Ovary (tissue), 9 donors: ENCODE measurements around the gene TPM1. TPM values are rescaled to one million over a fixed set of nuclear protein-coding genes. Genes with fewer than 3 reads are reported as not detected.

Source experiments
- DNase-seq, 5 donors: peaks; one replicate each; pipeline ENCODE4 v3.0.0-alpha.2; 2019 to 2020
- H3K27ac ChIP-seq, 2 donors: fragments of 200-600 bp; one replicate each; pipeline versions ENCODE4 v1.5.1 to v1.8.0; 2019 to 2022
- H3K27me3 ChIP-seq: fragments of 200-600 bp; one replicate; pipeline ENCODE4 v1.8.0; 2022
- H3K36me3 ChIP-seq: fragments of 200-600 bp; sonication (generic); one replicate; pipeline ENCODE4 v1.5.1; 2019
- H3K4me1 ChIP-seq: one replicate; pipeline ENCODE4 v1.8.1; 2013; ENCODE audit warnings: mild to moderate bottlenecking, moderate library complexity; ENCODE audit not compliant: insufficient read depth
- H3K4me3 ChIP-seq: fragments of 200-600 bp; sonication (generic); one replicate; pipeline ENCODE4 v1.5.1; 2017
- H3K9me3 ChIP-seq, 2 donors: fragments of 200-600 bp in 1 of 2; sonication (generic) in 1 of 2; one replicate each; pipeline versions ENCODE4 v1.5.1 to v1.8.1; 2013 to 2019; ENCODE audit warnings: mild to moderate bottlenecking in 1 of 2, moderate library complexity in 1 of 2
- EP300 ChIP-seq: sonication (generic); formaldehyde crosslinking; IDR thresholded peaks from one replicate; pipeline ENCODE4 v1.6.1; 2017; ENCODE audit warnings: antibody characterized with exemption
- POLR2A ChIP-seq: fragments of 450-650 bp; IDR thresholded peaks from one replicate; pipeline ENCODE4 v1.6.1; 2017; ENCODE audit warnings: antibody characterized with exemption, mild to moderate bottlenecking, moderate library complexity
- WGBS, 3 donors: extraction: QIAGEN DNeasy Blood & Tissue Kit in 1 of 3; methylation state at CpG; one replicate each; pipeline versions ENCODE4 v1.1.5 to v1.1.7; 2013 to 2017; 5-methylcytosine and 5-hydroxymethylcytosine counted together
- intact Hi-C, 4 donors: fragments of 100-400 bp; cut with DNase I; formaldehyde crosslinking; loops; one replicate each; pipeline versions ENCODE4 v1.11.0 to v1.15.1; 2022 to 2023
- polyA plus RNA-seq, 2 donors: library from polyadenylated mRNA; stranded (reverse); fragments of 200-250 nt in 1 of 2; fragments of 350-450 nt in 1 of 2; fragmentation: Illumina TruSeq in 1 of 2; extraction: RNeasy Lipid Tissue Mini Kit (QIAGEN cat#74804) in 1 of 2; gene quantifications; one replicate each; pipeline ENCODE4 v1.2.3, GENCODE V29; 2013 to 2014
- total RNA-seq, 7 donors: library from RNA; depleted of rRNA in 2 of 7; stranded (reverse); fragments of >200 nt in 2 of 7; fragmentation: NEBNext Ultra II Directional in 3 of 7; extraction: Animal tissue kit (Norgen Biotek cat#: 25700) in 3 of 7; gene quantifications; one replicate each; pipeline versions ENCODE4 v1.1.0 to v1.2.4, GENCODE V29; 2016 to 2023
- TF ChIP-seq, protein P1 (sequence below), 3 donors: fragments of 450-650 bp in 2 of 3; fragments of 200-600 bp in 1 of 3; IDR thresholded peaks; one replicate each; pipeline versions ENCODE4 v1.5.1 to v1.8.0; 2016 to 2022; ENCODE audit warnings: antibody characterized with exemption in 3 of 3, mild to moderate bottlenecking in 1 of 3
- donor health status: DM: no; HTN: no; CAD: no; lungs with moderate emphysema.
- donor health status: DM: no; HTN: no; CAD: no.
- donor health status: Bipolar disorder and iron deficiency.
- donor health status: DM: yes; HTN: yes; CAD: no.
- donor health status: DM: no; HTN: no; CAD: no.
- donor health status: DM: yes; HTN: yes; CAD: no.

Gene TPM1
- total and polyA plus RNA-seq, 9 donors = 204 to 695 (median 332) TPM

DNA sequence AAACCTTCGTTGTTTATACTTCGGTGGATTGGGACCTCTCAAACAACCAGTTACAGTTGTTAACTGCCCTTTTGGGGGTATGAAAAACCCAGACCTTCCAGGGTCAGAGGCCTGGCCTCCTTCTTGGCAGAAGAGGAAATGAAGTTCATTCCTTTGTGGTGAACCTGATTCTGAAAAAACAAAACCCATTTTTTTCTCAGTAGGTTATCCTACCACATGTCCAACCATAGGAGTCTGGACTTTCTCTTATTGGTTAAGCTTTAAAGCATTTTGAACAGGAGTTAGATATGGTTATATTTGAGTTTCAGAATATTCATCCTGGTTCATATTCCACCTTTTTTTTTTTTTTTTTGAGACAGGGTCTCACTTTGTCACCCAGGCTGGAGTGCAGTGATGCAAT, 71.9 kb downstream of the TPM1 start:
- Histone ChIP-seq H3K4me3 (no peak overlapping the region), H3K4me1 (no peaks in the 10 kb centered on the region), H3K36me3 (no peaks in the 10 kb centered on the region), H3K27ac (no peak overlapping the region), H3K27me3 (no peaks in the 10 kb centered on the region), H3K9me3 (no peaks in the 10 kb centered on the region)
- DNase-seq = no peak
- TF ChIP-seq EP300 = no peak
- TF ChIP-seq POLR2A = no peak
- TF ChIP-seq, protein P1, sequence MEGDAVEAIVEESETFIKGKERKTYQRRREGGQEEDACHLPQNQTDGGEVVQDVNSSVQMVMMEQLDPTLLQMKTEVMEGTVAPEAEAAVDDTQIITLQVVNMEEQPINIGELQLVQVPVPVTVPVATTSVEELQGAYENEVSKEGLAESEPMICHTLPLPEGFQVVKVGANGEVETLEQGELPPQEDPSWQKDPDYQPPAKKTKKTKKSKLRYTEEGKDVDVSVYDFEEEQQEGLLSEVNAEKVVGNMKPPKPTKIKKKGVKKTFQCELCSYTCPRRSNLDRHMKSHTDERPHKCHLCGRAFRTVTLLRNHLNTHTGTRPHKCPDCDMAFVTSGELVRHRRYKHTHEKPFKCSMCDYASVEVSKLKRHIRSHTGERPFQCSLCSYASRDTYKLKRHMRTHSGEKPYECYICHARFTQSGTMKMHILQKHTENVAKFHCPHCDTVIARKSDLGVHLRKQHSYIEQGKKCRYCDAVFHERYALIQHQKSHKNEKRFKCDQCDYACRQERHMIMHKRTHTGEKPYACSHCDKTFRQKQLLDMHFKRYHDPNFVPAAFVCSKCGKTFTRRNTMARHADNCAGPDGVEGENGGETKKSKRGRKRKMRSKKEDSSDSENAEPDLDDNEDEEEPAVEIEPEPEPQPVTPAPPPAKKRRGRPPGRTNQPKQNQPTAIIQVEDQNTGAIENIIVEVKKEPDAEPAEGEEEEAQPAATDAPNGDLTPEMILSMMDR (IDR thresholded peaks at IDR 0.05) = no peak
- intact Hi-C loops = no loop called here
- 61 to 85% (median 75%) methylated on average over 2 of the region's 2 CpGs for WGBS, 3 donors

Other genes starting within 250 kb of the TPM1 start
- 10 to 100 TPM in 4 of 7 donors, 1 to 10 TPM in 3; 7.5 to 10.7 (median 10.4) TPM for gene LACTB, start 79.1 kb downstream of the TPM1 start, total RNA-seq
- gene LACTB, start 79.1 kb downstream of the TPM1 start, polyA plus RNA-seq = 10 to 100 TPM in 1 of 2 donors, 1 to 10 TPM in 1; 8.3 to 27.9 TPM
- gene RPS27L, start 114.7 kb downstream of the TPM1 start, total RNA-seq = 100 to 1,000 TPM in 2 of 7 donors, 10 to 100 TPM in 5; 85.5 to 129 (median 95.0) TPM
- 100 to 1,000 TPM in 1 of 2 donors, 10 to 100 TPM in 1; 92.0 to 121 TPM for gene RPS27L, start 114.7 kb downstream of the TPM1 start, polyA plus RNA-seq
- gene RAB8B, start 146.9 kb downstream of the TPM1 start, total RNA-seq = 10 to 100 TPM; 23.1 to 58.0 (median 48.5) TPM
- 10 to 100 TPM; 18.5 to 40.0 TPM for gene RAB8B, start 146.9 kb downstream of the TPM1 start, polyA plus RNA-seq
- 10 to 100 TPM; 13.2 to 25.2 (median 22.6) TPM for gene APH1B, start 234.9 kb downstream of the TPM1 start, total RNA-seq
- gene APH1B, start 234.9 kb downstream of the TPM1 start, polyA plus RNA-seq = 10 to 100 TPM in 1 of 2 donors, 1 to 10 TPM in 1; 9.1 to 20.0 TPM